ENCODE measurements around the gene CIP2A.

- no peak for TF ChIP-seq CTCF (IDR thresholded peaks at IDR 0.05; ENCODE audit: poor library complexity, severe bottlenecking)
- TF ChIP-seq TAF1 (IDR thresholded peaks at IDR 0.05; ENCODE audit: low read depth) = no peak
Observed at GRCh38 chr3:108507902-108508301, 81.3 kb downstream of the CIP2A start.
